ENCODE results near the gene KCNC4. TPM values are rescaled to one million over a fixed set of nuclear protein-coding genes. Genes with fewer than 3 reads are reported as not detected.

KCNC4 gene
- polyA plus RNA-seq, 2 donors, result 1.8 to 1.9 TPM

DNA sequence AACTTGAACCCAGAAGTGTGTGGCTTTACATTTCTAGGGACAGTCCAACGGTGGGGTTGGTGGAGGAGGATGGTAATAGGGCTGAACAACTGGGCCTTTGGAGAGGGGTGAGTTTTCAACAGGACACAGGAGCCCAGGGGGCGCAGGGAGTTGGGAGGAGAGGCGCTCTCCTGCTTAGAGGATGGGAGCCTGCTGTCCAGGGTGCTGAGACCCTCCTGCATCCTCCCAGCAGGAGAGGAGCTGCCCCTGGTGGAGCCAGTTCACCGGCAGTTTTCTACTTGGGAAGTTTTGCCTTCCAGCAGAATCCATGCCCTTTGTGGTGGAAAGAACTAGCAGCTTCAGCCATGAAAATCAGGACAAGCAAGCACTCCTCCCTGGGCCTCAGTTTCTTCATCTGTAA, 8.6 kb downstream of the KCNC4 start:
- Histone ChIP-seq H3K36me3 (ENCODE audit: control insufficient read depth in 2 of 2, insufficient read depth in 2 of 2, low read length in 1 of 2) (peaks cover 0 to 14% of the 10 kb centered on the region in 2 donors), H3K4me3 (ENCODE audit: low read depth in 1 of 2, low read length in 2 of 2) (no peak overlapping the region), H3K27ac (ENCODE audit: low read depth in 2 of 2, low read length in 1 of 2) (no peak overlapping the region), H3K27me3 (ENCODE audit: control insufficient read depth in 1 of 2, insufficient read depth in 2 of 2, low read length in 2 of 2) (no peaks in the 10 kb centered on the region), H3K9me3 (ENCODE audit: control insufficient read depth in 2 of 2, insufficient read depth in 1 of 2, low read depth in 1 of 2, low read length in 1 of 2) (no peaks in the 10 kb centered on the region), H3K4me1 (ENCODE audit: control insufficient read depth in 2 of 2, insufficient read depth in 2 of 2, low read length in 1 of 2) (peaks cover 0 to 6% of the 10 kb centered on the region in 2 donors)
- WGBS, 2 donors, result 81 to 83% methylated on average over 4 of the region's 4 CpGs

DNA sequence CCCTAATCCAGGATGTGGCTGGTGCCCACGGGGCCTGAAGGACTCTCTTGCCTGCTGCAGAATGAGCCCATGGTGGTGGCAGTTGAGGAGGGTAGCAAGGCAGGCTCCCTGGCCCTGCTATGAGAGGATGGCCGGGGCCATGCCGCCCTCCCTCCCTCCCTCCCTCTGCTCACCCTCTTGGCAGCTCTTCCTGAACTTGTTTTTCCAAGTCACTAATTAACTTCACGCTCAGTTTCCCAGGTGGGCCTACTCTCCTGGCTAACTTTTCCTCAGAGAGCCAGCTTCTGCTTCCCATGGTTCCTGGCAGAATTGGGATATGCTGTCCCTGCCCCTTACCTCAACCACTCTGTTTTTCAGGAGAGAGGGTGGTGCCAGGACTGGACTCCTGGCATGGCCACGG, 10.2 kb downstream of the KCNC4 start:
- WGBS, 2 donors, result 51 to 73% methylated on average over 3 to 5 of the region's 5 CpGs
- Histone ChIP-seq H3K9me3 (ENCODE audit: control insufficient read depth in 2 of 2, insufficient read depth in 1 of 2, low read depth in 1 of 2, low read length in 1 of 2) (no peaks in the 10 kb centered on the region), H3K4me1 (ENCODE audit: control insufficient read depth in 2 of 2, insufficient read depth in 2 of 2, low read length in 1 of 2) (peaks cover 0 to 1% of the 10 kb centered on the region in 2 donors), H3K27ac (ENCODE audit: low read depth in 2 of 2, low read length in 1 of 2) (no peak overlapping the region), H3K27me3 (ENCODE audit: control insufficient read depth in 1 of 2, insufficient read depth in 2 of 2, low read length in 2 of 2) (no peaks in the 10 kb centered on the region), H3K4me3 (ENCODE audit: low read depth in 1 of 2, low read length in 2 of 2) (no peak overlapping the region), H3K36me3 (ENCODE audit: control insufficient read depth in 2 of 2, insufficient read depth in 2 of 2, low read length in 1 of 2) (peaks cover 0 to 15% of the 10 kb centered on the region in 2 donors)

DNA sequence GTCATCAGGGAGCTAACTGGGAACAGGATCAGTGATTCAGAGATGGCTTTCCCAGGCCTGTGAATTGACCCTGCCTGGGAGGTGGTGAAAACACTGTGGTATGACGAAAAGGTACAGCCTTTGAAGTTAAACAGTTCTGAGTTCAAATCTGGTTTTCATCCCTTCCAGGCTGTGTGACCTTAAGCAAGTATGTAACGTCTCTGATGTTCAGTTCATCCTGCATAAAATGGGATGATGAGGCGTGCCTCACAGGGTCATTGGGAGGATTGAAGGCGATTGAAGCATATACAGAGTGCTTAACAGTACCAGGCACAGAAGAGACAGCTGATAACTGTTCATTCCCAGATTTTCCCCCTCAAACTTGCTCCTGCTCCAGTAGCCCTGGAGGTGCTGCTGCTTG, 11.0 kb downstream of the KCNC4 start:
- 94 to 95% methylated on average over 4 of the region's 4 CpGs for WGBS, 2 donors
- Histone ChIP-seq H3K4me3 (ENCODE audit: low read depth in 1 of 2, low read length in 2 of 2) (no peak overlapping the region), H3K9me3 (ENCODE audit: control insufficient read depth in 2 of 2, insufficient read depth in 1 of 2, low read depth in 1 of 2, low read length in 1 of 2) (no peaks in the 10 kb centered on the region), H3K27ac (ENCODE audit: low read depth in 2 of 2, low read length in 1 of 2) (no peak overlapping the region), H3K4me1 (ENCODE audit: control insufficient read depth in 2 of 2, insufficient read depth in 2 of 2, low read length in 1 of 2) (peaks cover 0 to 1% of the 10 kb centered on the region in 2 donors), H3K27me3 (ENCODE audit: control insufficient read depth in 1 of 2, insufficient read depth in 2 of 2, low read length in 2 of 2) (no peaks in the 10 kb centered on the region), H3K36me3 (ENCODE audit: control insufficient read depth in 2 of 2, insufficient read depth in 2 of 2, low read length in 1 of 2) (peaks cover 0 to 15% of the 10 kb centered on the region in 2 donors)

DNA sequence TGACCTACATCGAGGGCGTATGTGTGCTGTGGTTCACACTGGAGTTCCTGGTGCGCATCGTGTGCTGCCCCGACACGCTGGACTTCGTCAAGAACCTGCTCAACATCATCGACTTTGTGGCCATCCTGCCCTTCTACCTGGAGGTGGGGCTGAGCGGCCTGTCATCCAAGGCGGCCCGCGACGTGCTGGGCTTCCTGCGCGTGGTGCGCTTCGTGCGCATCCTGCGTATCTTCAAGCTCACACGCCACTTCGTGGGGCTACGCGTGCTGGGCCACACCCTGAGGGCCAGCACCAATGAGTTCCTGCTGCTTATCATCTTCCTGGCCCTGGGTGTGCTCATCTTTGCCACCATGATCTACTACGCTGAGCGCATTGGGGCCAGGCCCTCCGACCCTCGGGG, 13.0 kb downstream of the KCNC4 start:
- Histone ChIP-seq H3K4me3 (ENCODE audit: low read depth in 1 of 2, low read length in 2 of 2) (no peak overlapping the region), H3K27ac (ENCODE audit: low read depth in 2 of 2, low read length in 1 of 2) (no peak overlapping the region), H3K4me1 (ENCODE audit: control insufficient read depth in 2 of 2, insufficient read depth in 2 of 2, low read length in 1 of 2) (peaks cover 0 to 4% of the 10 kb centered on the region in 2 donors), H3K27me3 (ENCODE audit: control insufficient read depth in 1 of 2, insufficient read depth in 2 of 2, low read length in 2 of 2) (no peaks in the 10 kb centered on the region), H3K9me3 (ENCODE audit: control insufficient read depth in 2 of 2, insufficient read depth in 1 of 2, low read depth in 1 of 2, low read length in 1 of 2) (no peaks in the 10 kb centered on the region), H3K36me3 (ENCODE audit: control insufficient read depth in 2 of 2, insufficient read depth in 2 of 2, low read length in 1 of 2) (peaks cover 4 to 20% of the 10 kb centered on the region in 2 donors)
- 96% methylated on average over 27 of the region's 27 CpGs for WGBS, 2 donors

DNA sequence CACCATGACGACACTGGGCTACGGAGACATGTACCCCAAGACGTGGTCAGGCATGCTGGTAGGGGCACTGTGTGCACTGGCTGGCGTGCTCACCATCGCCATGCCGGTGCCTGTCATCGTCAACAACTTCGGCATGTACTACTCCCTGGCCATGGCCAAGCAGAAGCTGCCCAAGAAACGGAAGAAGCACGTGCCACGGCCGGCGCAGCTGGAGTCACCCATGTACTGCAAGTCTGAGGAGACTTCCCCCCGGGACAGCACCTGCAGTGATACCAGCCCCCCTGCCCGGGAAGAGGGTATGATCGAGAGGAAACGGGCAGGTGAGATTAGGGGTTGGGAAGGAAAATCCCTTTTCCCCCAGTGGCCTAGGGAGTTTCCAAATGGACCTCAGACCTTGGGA, 13.5 kb downstream of the KCNC4 start:
- peaks cover 5 to 20% of the 10 kb centered on the region in 2 donors for H3K36me3 ChIP-seq (ENCODE audit: control insufficient read depth in 2 of 2, insufficient read depth in 2 of 2, low read length in 1 of 2)
- peaks cover 0 to 7% of the 10 kb centered on the region in 2 donors for H3K4me1 ChIP-seq (ENCODE audit: control insufficient read depth in 2 of 2, insufficient read depth in 2 of 2, low read length in 1 of 2)
- H3K27me3 ChIP-seq (ENCODE audit: control insufficient read depth in 1 of 2, insufficient read depth in 2 of 2, low read length in 2 of 2), result no peaks in the 10 kb centered on the region
- no peaks in the 10 kb centered on the region for H3K9me3 ChIP-seq (ENCODE audit: control insufficient read depth in 2 of 2, insufficient read depth in 1 of 2, low read depth in 1 of 2, low read length in 1 of 2)
- WGBS, 2 donors, result 92 to 93% methylated on average over 17 of the region's 17 CpGs
- no peak overlapping the region for H3K27ac ChIP-seq (ENCODE audit: low read depth in 2 of 2, low read length in 1 of 2)
- no peak overlapping the region for H3K4me3 ChIP-seq (ENCODE audit: low read depth in 1 of 2, low read length in 2 of 2)

DNA sequence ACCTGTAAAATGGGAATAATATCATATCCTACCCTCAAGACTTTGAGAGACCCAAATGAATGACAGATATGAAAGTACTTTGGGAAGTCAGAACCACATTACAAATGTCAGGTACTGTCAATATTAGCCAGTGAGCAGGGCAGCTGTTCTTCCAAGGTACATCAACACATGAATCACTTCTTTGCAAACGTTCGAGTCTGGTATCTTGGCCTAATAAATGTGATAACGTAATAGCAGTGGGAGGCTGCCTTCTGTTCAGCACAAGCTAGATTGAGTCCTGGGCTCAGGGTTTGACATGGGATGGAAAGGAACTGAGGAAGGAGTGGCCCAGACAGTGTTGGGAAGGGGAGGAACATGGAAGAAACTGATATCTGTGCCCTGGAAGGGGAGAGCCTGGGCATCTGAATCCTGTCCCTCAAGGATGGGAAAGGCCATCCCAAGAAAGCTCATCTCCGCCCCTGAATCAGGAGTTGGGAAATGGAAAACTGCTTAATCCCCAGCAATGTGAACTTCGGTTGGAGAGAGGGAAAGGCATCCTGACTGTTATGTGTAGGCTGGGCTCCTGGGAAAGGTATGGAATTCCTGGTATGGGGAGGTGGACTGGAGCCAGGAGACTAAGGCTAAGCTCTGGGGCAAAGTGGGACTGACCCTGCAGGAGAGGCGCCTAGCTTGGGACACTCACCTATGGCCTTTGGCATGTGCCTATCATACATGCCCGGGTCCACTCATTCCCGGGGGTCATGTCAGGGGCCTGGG, 14.3 kb downstream of the KCNC4 start:
- Histone ChIP-seq H3K27ac (ENCODE audit: low read depth in 2 of 2, low read length in 1 of 2) (no peak overlapping the region), H3K27me3 (ENCODE audit: control insufficient read depth in 1 of 2, insufficient read depth in 2 of 2, low read length in 2 of 2) (no peaks in the 10 kb centered on the region), H3K36me3 (ENCODE audit: control insufficient read depth in 2 of 2, insufficient read depth in 2 of 2, low read length in 1 of 2) (peaks cover 5 to 20% of the 10 kb centered on the region in 2 donors), H3K4me3 (ENCODE audit: low read depth in 1 of 2, low read length in 2 of 2) (no peak overlapping the region), H3K4me1 (ENCODE audit: control insufficient read depth in 2 of 2, insufficient read depth in 2 of 2, low read length in 1 of 2) (peaks cover 0 to 14% of the 10 kb centered on the region in 2 donors), H3K9me3 (ENCODE audit: control insufficient read depth in 2 of 2, insufficient read depth in 1 of 2, low read depth in 1 of 2, low read length in 1 of 2) (no peaks in the 10 kb centered on the region)
- 75 to 82% methylated on average over 8 of the region's 8 CpGs for WGBS, 2 donors

DNA sequence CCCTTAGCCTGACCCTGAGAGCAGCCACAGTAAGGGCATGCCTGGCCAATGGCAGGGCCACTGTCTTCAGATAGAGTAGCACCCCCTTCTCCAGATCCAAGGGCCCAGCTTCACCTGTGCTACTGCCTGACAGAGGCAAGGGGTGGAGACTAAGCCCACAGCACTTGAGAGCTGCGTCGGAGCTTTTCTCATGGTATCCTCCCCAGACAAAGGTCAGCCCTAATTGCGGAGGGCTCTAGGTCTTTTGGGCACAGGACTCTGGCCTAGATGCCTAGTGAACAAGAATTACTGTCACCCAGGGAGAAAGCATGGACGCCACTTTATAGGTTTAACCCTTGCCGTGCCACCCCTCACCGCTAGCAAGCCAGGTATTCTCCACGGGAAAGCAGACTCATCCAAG, 15.1 kb downstream of the KCNC4 start:
- H3K9me3 ChIP-seq (ENCODE audit: control insufficient read depth in 2 of 2, insufficient read depth in 1 of 2, low read depth in 1 of 2, low read length in 1 of 2), result no peaks in the 10 kb centered on the region
- H3K27ac ChIP-seq (ENCODE audit: low read depth in 2 of 2, low read length in 1 of 2), result no peak overlapping the region
- WGBS, 2 donors, result 59 to 82% methylated on average over 7 of the region's 7 CpGs
- H3K36me3 ChIP-seq (ENCODE audit: control insufficient read depth in 2 of 2, insufficient read depth in 2 of 2, low read length in 1 of 2), result peaks cover 5 to 20% of the 10 kb centered on the region in 2 donors
- no peak overlapping the region for H3K4me3 ChIP-seq (ENCODE audit: low read depth in 1 of 2, low read length in 2 of 2)
- peaks cover 0 to 14% of the 10 kb centered on the region in 2 donors for H3K4me1 ChIP-seq (ENCODE audit: control insufficient read depth in 2 of 2, insufficient read depth in 2 of 2, low read length in 1 of 2)
- no peaks in the 10 kb centered on the region for H3K27me3 ChIP-seq (ENCODE audit: control insufficient read depth in 1 of 2, insufficient read depth in 2 of 2, low read length in 2 of 2)

DNA sequence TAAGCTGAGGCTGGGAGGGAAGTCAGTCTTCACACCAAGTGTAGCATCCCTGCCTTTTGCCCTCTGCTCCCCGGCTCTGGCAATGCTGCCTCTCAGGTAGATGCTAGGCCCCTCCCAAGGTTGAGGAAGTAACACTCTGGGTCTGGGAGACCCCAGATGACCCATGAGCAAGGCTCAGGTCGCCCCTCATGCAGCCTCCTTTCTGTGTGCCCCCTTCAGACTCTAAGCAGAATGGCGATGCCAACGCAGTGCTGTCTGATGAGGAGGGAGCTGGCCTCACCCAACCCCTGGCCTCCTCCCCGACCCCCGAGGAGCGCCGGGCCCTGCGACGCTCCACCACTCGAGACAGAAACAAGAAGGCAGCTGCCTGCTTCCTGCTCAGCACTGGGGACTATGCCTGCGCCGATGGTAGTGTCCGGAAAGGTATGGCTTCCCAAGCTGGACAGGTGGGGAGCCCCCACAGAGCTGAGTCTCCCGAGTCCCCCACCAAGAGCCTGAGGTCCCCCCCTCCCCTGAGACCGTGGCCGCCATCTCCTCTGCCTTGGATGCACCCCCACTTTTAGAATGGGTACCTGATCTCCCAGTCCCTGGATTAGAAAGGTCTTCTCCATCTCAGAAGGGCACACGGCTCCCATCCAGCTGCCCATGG, 15.8 kb downstream of the KCNC4 start:
- Histone ChIP-seq H3K27ac (ENCODE audit: low read depth in 2 of 2, low read length in 1 of 2) (no peak overlapping the region), H3K9me3 (ENCODE audit: control insufficient read depth in 2 of 2, insufficient read depth in 1 of 2, low read depth in 1 of 2, low read length in 1 of 2) (no peaks in the 10 kb centered on the region), H3K27me3 (ENCODE audit: control insufficient read depth in 1 of 2, insufficient read depth in 2 of 2, low read length in 2 of 2) (no peaks in the 10 kb centered on the region), H3K4me1 (ENCODE audit: control insufficient read depth in 2 of 2, insufficient read depth in 2 of 2, low read length in 1 of 2) (peaks cover 0 to 14% of the 10 kb centered on the region in 2 donors), H3K36me3 (ENCODE audit: control insufficient read depth in 2 of 2, insufficient read depth in 2 of 2, low read length in 1 of 2) (peaks cover 5 to 20% of the 10 kb centered on the region in 2 donors), H3K4me3 (ENCODE audit: low read depth in 1 of 2, low read length in 2 of 2) (no peak overlapping the region)
- WGBS, 2 donors, result 93 to 94% methylated on average over 18 of the region's 18 CpGs

DNA sequence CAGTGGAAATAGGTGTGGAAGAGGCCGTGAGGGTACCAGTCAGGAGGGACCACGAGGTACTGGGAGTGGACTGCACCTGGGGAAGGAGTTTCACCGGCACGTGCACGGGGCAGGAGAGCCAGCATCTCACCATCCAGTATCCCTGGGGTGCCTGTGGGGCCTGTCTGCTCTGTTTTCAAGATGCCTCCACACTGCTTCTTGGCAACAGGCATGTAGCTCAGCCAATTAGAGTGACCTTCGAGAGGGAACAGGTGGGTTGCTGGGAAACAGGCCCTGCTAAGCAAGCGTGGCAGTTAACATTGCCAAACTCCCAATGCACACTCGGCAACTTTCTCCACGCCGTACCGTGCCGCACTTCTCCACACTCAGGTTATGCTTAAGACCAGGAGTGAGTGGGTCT, 17.7 kb downstream of the KCNC4 start:
- H3K36me3 ChIP-seq (ENCODE audit: control insufficient read depth in 2 of 2, insufficient read depth in 2 of 2, low read length in 1 of 2), result peaks cover 13 to 18% of the 10 kb centered on the region in 2 donors
- H3K9me3 ChIP-seq (ENCODE audit: control insufficient read depth in 2 of 2, insufficient read depth in 1 of 2, low read depth in 1 of 2, low read length in 1 of 2), result no peaks in the 10 kb centered on the region
- H3K4me1 ChIP-seq (ENCODE audit: control insufficient read depth in 2 of 2, insufficient read depth in 2 of 2, low read length in 1 of 2), result peaks cover 0 to 12% of the 10 kb centered on the region in 2 donors
- no peak overlapping the region for H3K27ac ChIP-seq (ENCODE audit: low read depth in 2 of 2, low read length in 1 of 2)
- H3K27me3 ChIP-seq (ENCODE audit: control insufficient read depth in 1 of 2, insufficient read depth in 2 of 2, low read length in 2 of 2), result no peaks in the 10 kb centered on the region
- no peak overlapping the region for H3K4me3 ChIP-seq (ENCODE audit: low read depth in 1 of 2, low read length in 2 of 2)
- WGBS, 2 donors, result 79% methylated on average over 12 of the region's 12 CpGs
